Thyroid gland (tissue), 4 donors: Measurements from ENCODE around the gene DOHH. TPM values are rescaled to one million over a fixed set of nuclear protein-coding genes. Genes with fewer than 3 reads are reported as not detected.

ENCODE experiments used
- DNase-seq, 2 donors: peaks; one replicate each; pipeline ENCODE4 v3.0.0-alpha.2; 2019
- H3K27ac ChIP-seq, 3 donors: fragments of 200-600 bp; sonication (generic); 1 replicate in 2 of 3; 2 replicates in 1 of 3; pipeline ENCODE4 v1.5.1; 2016 to 2019; ENCODE audit warnings: mild to moderate bottlenecking in 1 of 3, moderate library complexity in 1 of 3
- H3K27me3 ChIP-seq: fragments of 200-600 bp; sonication (generic); one replicate; pipeline ENCODE4 v1.5.1; 2019
- H3K36me3 ChIP-seq, 2 donors: fragments of 200-600 bp; sonication (generic); one replicate each; pipeline ENCODE4 v1.5.1; 2016 to 2019
- H3K4me1 ChIP-seq, 2 donors: fragments of 200-600 bp; sonication (generic); one replicate each; pipeline ENCODE4 v1.5.1; 2017 to 2019
- H3K4me3 ChIP-seq, 3 donors: fragments of 200-600 bp; sonication (generic); replicated peaks in 1 of 3; 1 replicate in 2 of 3; 2 replicates in 1 of 3; pipeline ENCODE4 v1.5.1; 2016; ENCODE audit warnings: mild to moderate bottlenecking in 1 of 3
- H3K9me3 ChIP-seq: fragments of 200-600 bp; sonication (generic); one replicate; pipeline ENCODE4 v1.5.1; 2017
- CTCF ChIP-seq, 6 experiments: fragments of 200-600 bp in 3 of 6; fragments of 450-650 bp in 3 of 6; sonication (generic) in 3 of 6; IDR thresholded peaks; one replicate each; pipeline ENCODE4 v1.5.1; 2016 to 2019; ENCODE audit warnings: antibody characterized with exemption in 6 of 6, mild to moderate bottlenecking in 2 of 6, inconsistent platforms in 1 of 6, moderate library complexity in 1 of 6
- POLR2A ChIP-seq, 2 donors: fragments of 450-650 bp; IDR thresholded peaks; one replicate each; pipeline ENCODE4 v1.6.1; 2017; ENCODE audit warnings: antibody characterized with exemption in 2 of 2, mild to moderate bottlenecking in 2 of 2, moderate library complexity in 1 of 2
- WGBS, 2 donors: methylation state at CpG; one replicate each; pipeline ENCODE4 v1.1.5; 2017; 5-methylcytosine and 5-hydroxymethylcytosine counted together
- intact Hi-C: fragments of 100-400 bp; cut with DNase I; formaldehyde crosslinking; loops from one replicate; pipeline ENCODE4 v1.15.1; 2023
- total RNA-seq, 4 donors: library from RNA; depleted of rRNA; stranded (reverse); fragments of >200 nt; gene quantifications; one replicate each; pipeline ENCODE4 v1.2.3, GENCODE V29; 2016

Gene DOHH
- total RNA-seq, 4 donors from 2014 or later = 9.0 to 18.9 (median 13.6) TPM

- no peak for DNase-seq
- no peak overlapping the region for H3K4me3 ChIP-seq
- H3K27me3 ChIP-seq = no peaks in the 10 kb centered on the region
- no peak overlapping the region for H3K27ac ChIP-seq
- no peaks in the 10 kb centered on the region for H3K9me3 ChIP-seq
- intact Hi-C loops = loop anchor here (2.0 to 5.0 kb wide), 2 partner anchors 43 to 141 kb away; no protein-coding TSS in a partner anchor
- H3K36me3 ChIP-seq = no peaks in the 10 kb centered on the region
- no peak for TF ChIP-seq POLR2A (IDR thresholded peaks at IDR 0.05)
- TF ChIP-seq CTCF (IDR thresholded peaks at IDR 0.05) = no peak
- WGBS, 2 donors = 50 to 51% methylated on average over 10 to 14 of the region's 14 CpGs
- H3K4me1 ChIP-seq = peaks cover 0 to 6% of the 10 kb centered on the region in 2 donors
Observed at GRCh38 chr19:3469638-3470499, 30.6 kb downstream of the DOHH start.

- H3K9me3 ChIP-seq = no peaks in the 10 kb centered on the region
- intact Hi-C loops = no loop called here
- DNase-seq = no peak
- peaks cover 10% of the 10 kb centered on the region in 2 donors for H3K36me3 ChIP-seq
- TF ChIP-seq POLR2A (IDR thresholded peaks at IDR 0.05) = no peak
- TF ChIP-seq CTCF (IDR thresholded peaks at IDR 0.05) = no peak
- peaks cover 0 to 6% of the 10 kb centered on the region in 2 donors for H3K4me1 ChIP-seq
- WGBS, 2 donors = 79 to 93% methylated on average over 2 to 3 of the region's 3 CpGs
- H3K27ac ChIP-seq = peak overlapping the region in 1 of 3 donors; percentile 17
- H3K4me3 ChIP-seq = no peak overlapping the region
- H3K27me3 ChIP-seq = no peaks in the 10 kb centered on the region
Observed at GRCh38 chr19:3468211-3468610, 32.3 kb downstream of the DOHH start.

GRCh38 chr19:3467437-3468198 is 32.9 kb downstream of the DOHH start:
- DNase-seq = no peak
- H3K27ac ChIP-seq = no peak overlapping the region
- H3K4me1 ChIP-seq = peaks cover 0 to 6% of the 10 kb centered on the region in 2 donors
- WGBS, 2 donors = 92 to 94% methylated on average over 7 to 8 of the region's 10 CpGs
- H3K27me3 ChIP-seq = no peaks in the 10 kb centered on the region
- no peaks in the 10 kb centered on the region for H3K9me3 ChIP-seq
- TF ChIP-seq CTCF (IDR thresholded peaks at IDR 0.05) = no peak
- no peak for TF ChIP-seq POLR2A (IDR thresholded peaks at IDR 0.05)
- intact Hi-C loops = no loop called here
- H3K4me3 ChIP-seq = no peak overlapping the region
- peaks cover 15 to 16% of the 10 kb centered on the region in 2 donors for H3K36me3 ChIP-seq

GRCh38 chr19:3466635-3467034 is 33.8 kb downstream of the DOHH start:
- no peak overlapping the region for H3K27ac ChIP-seq
- no peak overlapping the region for H3K4me3 ChIP-seq
- no peaks in the 10 kb centered on the region for H3K27me3 ChIP-seq
- TF ChIP-seq CTCF (IDR thresholded peaks at IDR 0.05) = no peak
- TF ChIP-seq POLR2A (IDR thresholded peaks at IDR 0.05) = no peak
- H3K4me1 ChIP-seq = peaks cover 0 to 3% of the 10 kb centered on the region in 2 donors
- no peaks in the 10 kb centered on the region for H3K9me3 ChIP-seq
- intact Hi-C loops = no loop called here
- no peak for DNase-seq
- peaks cover 15 to 17% of the 10 kb centered on the region in 2 donors for H3K36me3 ChIP-seq
- 75 to 77% methylated on average over 9 of the region's 9 CpGs for WGBS, 2 donors
